HG03521 (cell line): ENCODE measurements around the gene SRCAP.

Source experiments
- ATAC-seq: cut with Tn5 transposase; IDR thresholded peaks from one replicate; pipeline ENCODE4 v1.9.1; 2021; ENCODE audit warnings: mild to moderate bottlenecking, moderate library complexity; ENCODE audit not compliant: unreplicated experiment

Gene SRCAP

DNA sequence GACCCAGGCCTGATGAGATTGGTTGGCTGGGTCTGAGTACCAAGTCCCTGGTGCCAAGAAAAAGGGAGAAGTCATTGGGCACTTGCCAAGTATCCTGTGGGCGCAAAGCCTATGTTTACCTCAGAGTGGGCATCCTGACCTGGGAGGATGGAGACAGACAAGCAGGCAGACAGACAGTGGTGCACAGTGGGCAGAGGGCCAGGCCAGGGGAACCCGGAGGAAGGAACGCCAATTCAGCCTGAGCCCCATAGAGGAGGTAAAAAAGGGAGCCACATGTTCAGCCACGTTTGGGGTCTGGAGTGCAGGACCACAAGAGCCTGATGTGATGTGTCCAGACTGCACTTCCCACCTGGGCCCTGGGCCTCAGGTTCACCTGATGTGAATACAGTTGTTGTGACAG lies 54.6 kb downstream of the SRCAP start:
- ATAC-seq = no peak

DNA sequence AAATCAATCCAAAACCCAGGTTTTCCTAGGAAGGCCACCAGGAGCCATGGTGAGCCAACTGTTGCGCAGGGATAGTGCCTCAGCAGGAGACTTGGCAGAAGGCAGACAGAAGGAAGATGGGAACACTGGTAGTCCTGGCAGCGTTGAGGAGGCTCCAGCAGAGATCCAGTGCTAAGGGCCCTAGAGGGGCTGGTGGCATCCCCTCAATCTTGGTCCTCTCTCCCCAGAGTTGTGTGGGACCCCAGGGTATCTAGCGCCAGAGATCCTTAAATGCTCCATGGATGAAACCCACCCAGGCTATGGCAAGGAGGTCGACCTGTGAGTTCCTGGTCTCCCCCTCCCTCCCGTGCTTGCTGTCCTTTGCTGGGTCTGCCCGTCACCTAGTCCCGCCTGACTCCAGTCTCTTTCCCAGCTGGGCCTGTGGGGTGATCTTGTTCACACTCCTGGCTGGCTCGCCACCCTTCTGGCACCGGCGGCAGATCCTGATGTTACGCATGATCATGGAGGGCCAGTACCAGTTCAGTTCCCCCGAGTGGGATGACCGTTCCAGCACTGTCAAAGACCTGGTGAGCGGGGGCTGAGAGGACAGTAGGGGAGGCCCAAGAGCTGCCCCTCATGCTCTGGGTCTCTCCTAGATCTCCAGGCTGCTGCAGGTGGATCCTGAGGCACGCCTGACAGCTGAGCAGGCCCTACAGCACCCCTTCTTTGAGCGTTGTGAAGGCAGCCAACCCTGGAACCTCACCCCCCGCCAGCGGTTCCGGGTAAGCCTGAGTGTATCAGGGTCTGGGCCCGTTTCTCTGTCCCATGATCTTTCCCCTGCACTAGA lies 57.2 kb downstream of the SRCAP start:
- no peak for ATAC-seq

DNA sequence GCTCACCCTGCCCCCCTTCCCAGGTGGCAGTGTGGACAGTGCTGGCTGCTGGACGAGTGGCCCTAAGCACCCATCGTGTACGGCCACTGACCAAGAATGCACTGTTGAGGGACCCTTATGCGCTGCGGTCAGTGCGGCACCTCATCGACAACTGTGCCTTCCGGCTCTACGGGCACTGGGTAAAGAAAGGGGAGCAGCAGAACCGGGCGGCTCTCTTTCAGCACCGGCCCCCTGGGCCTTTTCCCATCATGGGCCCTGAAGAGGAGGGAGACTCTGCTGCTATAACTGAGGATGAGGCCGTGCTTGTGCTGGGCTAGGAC lies 57.8 kb downstream of the SRCAP start:
- no peak for ATAC-seq

DNA sequence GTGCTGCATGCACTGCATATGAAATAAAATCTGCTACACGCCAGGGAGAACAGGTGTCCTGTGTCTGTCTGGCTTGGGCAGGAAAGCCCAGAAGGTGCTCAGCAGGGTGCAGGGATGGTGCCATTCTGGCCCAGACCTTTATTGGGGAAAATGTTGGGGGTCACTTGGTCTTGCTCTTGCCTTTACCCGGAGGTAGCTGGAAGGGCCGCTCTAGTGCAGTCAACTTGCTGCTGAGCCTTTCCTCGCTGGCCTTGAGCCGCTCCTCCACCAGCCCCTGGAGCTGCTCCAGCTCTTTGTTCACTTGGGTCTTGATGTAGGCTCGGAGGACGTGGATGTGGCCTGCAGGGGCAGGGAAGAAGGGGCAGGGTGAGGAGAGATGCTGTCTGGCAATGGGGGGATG lies 58.3 kb downstream of the SRCAP start:
- no peak for ATAC-seq

DNA sequence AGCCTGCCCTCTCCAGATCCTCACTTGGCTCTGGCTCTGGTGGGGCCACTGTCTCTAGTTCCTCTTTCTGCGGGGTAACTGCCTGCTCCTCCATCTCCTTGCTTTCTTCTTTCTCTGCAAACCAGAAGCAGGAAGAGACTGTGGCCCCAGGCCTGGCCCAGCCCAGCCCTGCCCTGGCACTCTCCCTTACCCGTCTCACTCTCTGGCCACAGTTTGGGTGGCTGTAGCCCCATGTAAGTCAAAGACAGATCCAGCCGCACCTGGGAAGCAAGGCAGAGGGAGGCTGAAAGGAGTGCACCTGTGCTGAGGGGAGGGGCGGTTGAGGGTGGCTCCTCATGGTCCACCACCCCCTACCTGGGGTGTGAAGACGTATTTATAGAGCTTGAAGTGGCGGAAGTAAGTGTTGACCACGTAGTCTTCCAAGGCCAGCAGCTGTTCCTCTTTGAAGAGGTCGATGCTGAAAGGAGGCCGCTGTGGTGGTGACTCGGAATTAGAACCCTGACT lies 60.1 kb downstream of the SRCAP start:
- no peak for ATAC-seq

DNA sequence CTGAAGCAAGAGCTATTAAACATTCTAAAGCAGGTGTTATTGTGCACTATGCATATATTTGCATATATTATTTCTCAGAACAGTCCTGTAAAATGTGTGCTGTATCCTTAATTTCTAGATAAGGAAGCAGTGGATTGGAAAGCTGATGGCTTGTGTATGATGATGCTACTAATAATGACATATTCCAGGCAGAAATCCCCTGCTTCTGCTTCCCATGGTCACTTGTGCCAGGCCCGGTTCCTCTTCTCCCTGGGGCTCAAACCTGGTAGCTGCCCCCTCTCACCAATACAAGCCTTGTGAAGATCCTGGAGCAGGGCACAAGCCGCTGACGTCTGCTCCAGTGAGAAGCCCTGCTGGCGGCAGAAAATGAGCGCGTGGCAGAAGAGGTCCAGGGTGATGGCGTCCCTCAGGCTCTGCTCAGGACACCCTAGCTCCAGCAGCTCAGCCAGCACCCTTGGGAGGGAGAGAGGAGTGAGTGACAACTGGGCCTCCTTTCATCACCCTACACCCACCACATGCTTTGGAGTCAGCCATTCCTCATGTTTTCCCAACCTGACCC lies 61.1 kb downstream of the SRCAP start:
- ATAC-seq = no peak

DNA sequence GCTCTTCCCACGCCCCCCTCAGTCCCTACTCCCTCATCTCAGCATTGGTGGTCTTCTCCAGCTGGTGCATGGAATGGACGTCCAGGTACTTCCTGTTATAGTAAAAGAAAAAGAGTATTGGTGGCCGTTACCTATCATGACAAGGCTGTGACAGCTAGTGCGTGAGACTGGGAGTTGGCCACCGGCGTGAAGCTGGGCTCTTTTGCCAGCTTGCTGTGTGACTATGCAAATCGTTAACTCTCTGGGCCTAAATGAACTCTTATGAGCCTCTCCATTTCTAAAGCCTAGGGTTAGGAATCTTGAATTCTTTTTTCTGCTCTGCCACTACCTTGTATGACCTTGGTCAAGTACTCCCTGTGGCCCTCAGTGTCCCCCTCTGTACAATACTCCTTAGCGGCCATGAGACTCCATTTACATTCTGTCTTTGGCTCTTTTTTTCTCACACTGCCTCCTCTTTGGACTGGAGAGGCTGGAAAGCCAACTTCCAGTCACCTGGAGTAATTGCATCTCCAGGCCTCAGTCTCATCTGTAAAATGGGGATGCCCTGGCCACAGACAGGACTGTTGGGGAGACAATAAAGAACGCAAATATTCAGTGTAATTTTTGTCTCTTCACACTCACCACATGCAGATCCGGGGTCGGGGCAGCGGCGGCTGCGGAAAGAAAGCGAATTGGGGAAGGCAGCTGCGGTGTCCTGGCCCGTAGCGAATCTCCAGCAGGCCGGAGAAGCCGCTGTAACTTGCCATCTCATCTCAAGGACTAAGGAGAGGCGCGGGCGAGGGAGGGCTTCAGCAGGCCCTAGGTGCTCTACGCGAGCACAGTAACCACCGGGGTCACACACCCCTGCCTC lies 61.8 kb downstream of the SRCAP start:
- no peak for ATAC-seq

DNA sequence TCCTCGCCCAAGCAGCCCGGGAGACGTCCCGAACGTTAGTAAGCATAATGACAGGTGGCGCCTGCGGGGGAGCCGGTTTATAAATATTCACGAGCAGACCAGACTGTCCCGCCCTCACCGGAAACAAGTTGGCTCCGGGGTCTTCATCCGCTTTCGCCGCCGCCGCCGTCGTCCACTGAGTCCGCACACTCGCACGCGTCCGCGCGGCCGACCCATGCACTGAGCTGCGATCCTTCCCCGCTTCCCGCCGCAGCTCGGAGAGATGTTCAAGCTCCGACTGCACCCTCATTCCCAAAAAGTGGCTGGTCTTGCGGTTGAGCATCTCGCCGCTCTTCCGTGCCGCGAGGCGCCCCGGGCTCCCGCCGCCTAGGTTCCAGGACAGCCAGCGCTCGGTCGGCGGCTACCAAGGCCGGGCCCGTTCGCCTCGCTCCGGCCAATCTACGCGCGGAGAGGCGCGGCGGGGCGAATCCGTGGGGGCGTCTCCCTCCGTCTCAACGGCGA lies 62.5 kb downstream of the SRCAP start:
- peak; percentile 23 for ATAC-seq

DNA sequence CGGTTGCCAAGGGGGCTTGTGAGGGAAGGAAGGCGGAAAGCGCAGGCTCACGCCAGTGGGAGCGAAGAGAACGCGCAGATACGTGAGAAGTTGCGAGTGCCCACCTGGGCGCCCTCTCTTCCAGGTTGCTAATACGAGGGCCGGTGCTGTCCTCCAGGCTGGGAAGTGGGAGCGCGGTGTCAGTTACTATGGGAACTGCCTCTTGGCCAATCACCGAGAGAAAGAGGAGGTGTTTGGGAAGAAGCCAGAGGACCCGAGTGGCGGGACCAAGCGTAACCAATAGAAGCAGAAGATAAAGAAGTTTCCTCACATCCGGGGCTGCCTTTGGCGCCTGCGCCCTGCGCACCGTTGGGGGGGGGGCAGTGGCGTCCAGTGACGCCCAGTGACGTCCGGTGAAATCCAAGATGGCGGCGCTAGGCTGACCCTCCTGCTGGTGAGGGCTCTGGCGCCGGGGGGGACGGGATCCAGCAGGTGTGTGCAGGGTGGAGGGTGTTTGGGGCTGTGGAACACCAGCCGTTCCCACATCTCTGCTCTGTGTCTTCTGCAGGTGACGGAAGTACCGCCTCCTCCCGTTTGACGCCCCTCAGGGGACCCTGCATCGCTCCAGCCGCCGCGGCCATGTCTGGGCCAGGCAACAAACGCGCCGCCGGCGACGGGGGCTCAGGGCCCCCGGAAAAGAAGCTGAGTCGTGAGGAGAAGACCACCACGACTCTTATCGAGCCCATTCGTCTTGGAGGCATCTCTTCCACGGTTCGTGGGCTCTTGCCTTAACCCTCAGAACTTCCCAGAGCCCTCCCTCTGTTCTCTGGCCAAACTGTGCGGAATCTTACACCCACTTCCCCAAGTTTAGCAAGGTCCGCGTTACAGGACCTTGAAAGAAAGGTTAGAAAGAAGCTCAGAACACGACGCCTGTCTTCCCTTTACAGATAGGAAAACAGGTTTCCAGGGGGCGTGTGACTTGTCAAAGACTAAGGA lies 63.2 kb downstream of the SRCAP start, which contains the start of the genes CFAP119 and RNF40:
TSS of gene CFAP119 (minus strand) at position 135 of the 975 bp plus-strand sequence. CDS start 314 bp downstream, outside the sequence.
TSS of gene RNF40 (plus strand) at position 395 of the 975 bp plus-strand sequence. CDS start at position 619, 224 bp downstream.
- peak; percentile 88 for ATAC-seq

DNA sequence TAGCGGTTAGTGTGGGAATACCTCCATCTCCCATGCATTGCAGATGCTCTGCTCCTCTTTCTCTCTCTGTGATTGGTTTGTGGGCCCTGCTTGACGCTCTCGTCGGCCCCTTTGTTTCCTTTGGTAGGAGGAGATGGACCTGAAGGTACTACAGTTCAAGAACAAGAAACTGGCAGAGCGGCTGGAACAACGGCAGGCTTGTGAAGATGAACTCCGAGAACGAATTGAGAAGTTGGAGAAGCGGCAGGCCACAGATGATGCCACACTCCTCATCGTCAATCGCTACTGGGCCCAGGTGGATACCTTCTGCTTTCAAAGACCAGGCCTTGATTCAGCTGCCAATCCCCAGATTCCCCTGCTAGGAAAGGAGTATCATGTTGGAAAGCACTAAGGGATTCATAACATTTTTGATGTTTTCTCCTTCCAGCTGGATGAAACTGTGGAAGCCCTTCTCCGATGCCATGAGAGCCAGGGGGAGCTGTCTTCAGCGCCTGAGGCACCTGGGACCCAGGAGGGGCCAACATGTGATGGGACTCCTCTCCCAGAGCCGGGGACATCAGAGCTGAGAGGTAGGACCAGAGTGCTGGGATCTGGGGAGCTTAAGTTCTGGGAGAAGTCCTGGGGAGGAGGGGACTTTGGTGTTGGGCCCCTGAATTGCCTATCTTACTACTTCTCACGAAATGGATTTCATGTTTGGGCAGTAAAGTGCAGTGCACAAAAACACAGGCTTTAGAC lies 64.2 kb downstream of the SRCAP start:
- no peak for ATAC-seq

DNA sequence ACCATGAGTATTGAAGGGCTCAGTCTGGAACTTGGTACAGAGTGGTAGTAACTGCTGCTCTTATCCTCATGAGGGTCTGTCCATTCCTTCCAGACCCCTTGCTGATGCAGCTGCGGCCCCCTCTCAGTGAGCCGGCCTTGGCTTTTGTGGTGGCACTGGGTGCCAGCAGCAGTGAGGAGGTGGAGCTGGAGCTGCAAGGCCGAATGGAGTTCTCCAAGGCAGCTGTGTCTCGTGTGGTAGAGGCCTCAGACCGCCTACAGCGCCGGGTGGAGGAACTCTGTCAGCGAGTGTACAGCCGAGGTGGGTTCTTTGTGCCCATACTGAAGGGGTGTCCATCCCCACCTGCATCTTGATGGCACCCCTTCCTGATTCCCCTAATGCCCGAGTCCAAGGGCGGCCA lies 65.1 kb downstream of the SRCAP start:
- no peak for ATAC-seq

DNA sequence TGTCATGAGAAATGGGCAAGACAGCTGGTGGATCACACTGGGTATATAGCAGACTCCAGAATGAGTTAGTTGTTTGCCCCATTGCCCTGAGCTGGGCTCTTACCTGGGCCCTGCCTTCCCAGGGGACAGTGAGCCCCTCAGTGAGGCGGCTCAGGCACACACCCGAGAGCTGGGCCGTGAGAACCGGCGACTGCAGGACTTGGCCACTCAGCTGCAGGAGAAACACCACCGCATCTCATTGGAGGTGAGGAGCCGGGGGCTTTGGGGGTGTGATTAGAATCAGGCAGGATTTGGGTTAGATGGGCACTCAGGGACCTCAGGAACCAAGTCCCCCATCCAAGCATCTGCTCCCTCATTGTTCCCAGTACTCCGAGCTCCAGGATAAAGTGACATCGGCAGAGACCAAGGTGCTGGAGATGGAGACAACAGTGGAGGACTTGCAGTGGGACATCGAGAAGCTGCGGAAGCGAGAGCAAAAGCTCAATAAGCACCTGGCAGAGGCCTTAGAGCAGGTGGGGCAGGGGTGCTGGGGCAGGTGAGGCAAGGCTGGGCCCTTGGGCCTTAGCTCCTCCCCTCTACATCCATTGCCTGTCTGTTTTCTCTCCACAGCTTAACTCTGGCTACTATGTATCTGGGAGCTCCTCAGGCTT lies 66.0 kb downstream of the SRCAP start:
- ATAC-seq = no peak

DNA sequence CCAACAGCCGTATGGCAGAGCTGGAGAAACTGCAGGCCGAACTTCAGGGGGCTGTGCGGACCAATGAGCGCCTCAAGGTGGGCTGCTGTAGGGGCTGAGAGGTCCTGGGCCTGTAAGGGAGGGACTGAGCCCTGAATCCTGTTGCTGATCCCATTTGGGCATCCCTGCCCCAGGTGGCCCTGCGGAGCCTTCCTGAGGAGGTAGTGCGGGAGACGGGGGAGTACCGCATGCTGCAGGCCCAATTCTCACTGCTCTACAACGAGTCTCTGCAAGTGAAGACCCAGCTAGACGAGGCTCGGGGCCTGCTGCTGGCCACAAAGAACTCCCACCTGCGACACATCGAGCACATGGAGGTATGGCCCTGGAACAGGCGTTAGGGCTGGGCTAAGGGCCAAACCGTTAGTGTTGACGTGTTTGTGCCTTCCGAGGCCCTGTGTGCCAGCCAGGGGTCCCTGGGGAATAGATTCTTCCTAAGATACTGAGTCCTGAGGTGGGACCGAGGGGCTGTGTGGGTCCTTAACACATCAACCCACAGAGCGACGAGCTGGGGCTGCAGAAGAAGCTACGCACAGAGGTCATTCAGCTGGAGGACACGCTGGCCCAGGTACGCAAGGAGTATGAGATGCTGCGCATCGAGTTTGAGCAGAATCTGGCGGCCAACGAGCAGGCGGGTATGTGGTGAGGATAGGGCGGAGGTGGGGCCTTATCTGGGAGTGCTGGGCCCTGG lies 67.4 kb downstream of the SRCAP start:
- ATAC-seq = no peak

DNA sequence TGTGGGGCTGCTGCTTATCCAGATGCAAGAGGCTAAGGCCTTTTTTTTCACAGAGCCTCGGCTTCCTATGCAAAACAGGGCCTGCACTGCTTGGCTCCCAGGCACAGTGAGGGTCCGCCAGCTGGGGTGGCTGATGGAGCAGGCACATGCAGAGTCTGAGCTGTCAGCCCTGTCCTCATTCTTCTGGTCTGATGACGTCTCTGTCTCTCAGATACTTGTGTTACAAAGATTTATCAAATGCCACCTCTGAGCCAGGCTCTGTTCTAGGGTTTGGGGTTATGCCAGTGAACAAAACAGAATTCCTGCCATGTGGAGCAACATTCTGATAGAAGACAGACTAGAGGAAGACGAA lies 67.9 kb downstream of the SRCAP start:
- ATAC-seq = no peak

DNA sequence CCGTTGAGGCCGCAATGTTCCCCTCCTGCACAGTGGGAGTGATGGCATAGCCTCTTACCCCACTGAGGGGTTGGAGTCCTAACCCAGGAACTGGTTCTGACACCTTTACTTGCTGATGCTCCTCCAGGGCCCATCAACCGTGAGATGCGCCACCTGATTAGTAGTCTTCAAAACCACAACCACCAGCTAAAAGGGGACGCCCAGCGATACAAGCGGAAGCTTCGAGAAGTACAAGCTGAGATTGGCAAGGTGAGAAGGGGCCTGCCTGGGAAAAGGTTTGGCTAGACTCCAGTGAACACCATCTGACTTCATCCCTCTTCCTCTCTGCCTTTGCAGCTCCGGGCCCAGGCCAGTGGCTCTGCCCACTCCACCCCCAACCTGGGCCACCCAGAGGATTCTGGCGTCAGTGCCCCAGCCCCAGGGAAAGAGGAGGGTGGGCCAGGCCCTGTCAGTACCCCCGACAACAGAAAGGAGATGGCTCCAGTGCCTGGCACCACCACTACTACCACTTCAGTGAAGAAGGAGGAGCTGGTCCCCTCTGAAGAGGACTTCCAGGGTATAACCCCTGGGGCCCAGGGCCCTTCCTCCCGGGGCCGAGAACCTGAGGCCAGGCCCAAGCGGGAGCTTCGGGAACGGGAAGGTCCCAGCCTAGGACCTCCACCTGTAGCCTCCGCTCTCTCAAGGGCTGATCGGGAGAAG lies 68.9 kb downstream of the SRCAP start:
- ATAC-seq = no peak

DNA sequence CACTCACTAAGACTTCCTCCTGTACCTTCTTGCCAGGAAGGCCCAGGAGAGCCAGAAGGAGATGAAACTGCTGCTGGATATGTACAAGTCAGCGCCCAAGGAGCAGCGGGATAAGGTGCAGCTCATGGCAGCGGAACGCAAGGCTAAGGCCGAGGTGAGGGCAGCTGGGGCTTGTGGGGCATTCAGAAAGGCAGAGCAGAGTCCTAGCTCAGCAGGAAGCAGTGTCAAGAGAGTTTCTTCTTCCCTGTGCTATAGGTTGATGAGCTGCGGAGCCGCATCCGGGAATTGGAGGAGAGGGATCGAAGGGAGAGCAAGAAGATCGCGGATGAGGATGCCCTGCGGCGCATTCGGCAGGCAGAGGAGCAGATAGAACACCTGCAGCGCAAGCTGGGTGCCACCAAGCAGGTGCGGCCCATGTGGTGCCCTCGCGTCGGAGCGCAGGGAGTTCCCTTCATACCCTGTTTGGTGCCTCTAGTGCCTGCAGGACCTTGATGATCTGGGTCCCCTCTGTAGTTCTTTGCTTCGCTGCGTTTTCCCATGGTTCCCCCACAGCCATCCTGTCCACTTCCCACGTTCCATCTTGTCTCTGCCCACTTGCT lies 69.7 kb downstream of the SRCAP start:
- ATAC-seq = no peak

DNA sequence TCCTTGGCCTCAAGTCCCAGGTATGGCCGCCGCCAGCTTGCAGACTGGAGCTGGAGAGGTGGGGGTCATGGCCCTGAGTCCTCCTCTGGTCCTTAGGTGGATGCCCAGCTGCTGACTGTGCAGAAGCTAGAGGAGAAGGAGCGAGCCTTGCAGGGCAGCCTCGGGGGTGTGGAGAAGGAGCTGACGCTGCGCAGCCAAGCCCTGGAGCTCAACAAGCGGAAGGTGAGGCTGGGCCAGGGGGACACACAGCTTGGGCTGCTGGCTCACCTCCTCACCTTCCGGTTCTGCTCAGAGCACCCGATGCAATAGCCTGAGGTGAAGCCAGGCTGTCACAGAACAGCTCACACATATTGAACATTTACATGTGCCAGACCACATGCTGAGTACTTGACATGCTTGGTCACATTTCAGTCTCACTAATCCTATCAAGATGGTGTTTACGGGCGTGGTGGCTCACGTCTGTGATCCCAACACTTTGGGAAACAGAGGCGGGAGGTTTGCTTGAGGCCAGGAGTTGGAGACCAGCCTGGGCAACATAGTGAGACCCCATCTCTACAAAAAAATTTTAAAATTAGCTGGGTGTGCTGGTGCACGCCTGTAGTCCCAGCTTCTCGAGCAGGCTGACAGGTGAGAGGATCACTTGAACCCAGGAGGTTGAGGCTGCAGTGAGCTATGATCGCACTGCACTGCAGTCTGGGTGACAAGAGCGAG lies 70.6 kb downstream of the SRCAP start:
- ATAC-seq = no peak
